Measurements from ENCODE around the gene C6orf89. TPM values are rescaled to one million over a fixed set of nuclear protein-coding genes. Genes with fewer than 3 reads are reported as not detected.

Gene C6orf89
- polyA plus RNA-seq, 1 donor (not counting 4 experiments of a cell fraction or from before 2014, with no cell fraction given) = 29.0 TPM

DNA sequence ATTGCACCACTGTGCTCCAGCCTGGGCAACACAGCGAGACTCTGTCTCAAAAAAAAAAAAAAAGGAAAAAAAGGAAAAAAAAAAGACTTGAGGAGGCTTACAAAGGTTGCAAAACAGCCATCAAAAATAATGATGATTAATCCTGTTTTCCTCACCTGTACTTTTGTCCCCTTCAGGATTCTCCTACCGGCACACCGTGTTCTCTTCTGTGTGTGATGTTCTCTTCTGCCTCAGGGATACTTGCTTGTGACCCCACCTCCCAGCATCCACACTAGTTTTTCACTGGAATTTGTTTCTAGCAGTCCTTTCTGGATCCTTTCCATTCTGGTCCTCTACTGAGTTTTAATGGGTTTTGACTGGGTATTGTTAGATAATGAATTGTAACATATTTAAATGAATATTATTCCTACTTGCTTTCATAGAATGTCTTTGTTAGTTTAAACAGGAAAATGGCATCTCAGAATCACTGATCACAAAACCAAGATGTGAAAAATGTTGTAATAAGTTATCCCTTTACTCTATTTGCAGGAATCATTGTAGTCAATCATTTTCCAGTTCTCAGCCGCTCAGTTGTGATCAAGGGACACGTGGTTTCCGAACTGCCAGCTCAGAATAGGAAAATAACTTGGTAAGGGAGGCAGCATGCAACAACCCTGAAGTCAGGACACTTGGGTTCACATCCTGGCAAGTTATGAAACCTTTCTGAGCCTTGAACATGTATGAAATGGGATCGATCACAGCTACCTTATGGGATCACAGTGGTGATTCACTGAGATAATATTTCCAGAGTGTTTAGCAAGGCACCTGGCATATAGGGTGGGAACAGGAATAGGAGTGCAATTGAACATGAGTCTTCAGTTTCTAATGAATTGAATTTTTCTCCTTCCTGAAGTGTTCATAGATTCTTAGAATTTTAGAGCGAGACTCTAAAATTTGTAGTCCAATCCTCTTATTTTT, 8.5 kb downstream of the C6orf89 start:
- Histone ChIP-seq H3K4me3 (ENCODE audit: control insufficient read depth in 2 of 3, extremely low read depth in 1 of 3, insufficient read depth in 2 of 3, low read depth in 1 of 3, low read length in 3 of 3) (no peak overlapping the region), H4K20me1 (ENCODE audit: control insufficient read depth, extremely low read depth, insufficient read depth, low read length) (no peaks in the 10 kb centered on the region), H3K9me1 (ENCODE audit: control insufficient read depth, extremely low read depth, insufficient read depth, low read length) (no peaks in the 10 kb centered on the region), H3K4me2 (ENCODE audit: control insufficient read depth, extremely low read depth, insufficient read depth, low read depth, low read length) (no peak overlapping the region), H3K9ac (ENCODE audit: control insufficient read depth, extremely low read depth, insufficient read depth, low read length) (no peak overlapping the region), H2AFZ (ENCODE audit: control insufficient read depth, low read length) (no peak overlapping the region), H3K27me3 (ENCODE audit: control insufficient read depth, extremely low read depth, insufficient read depth, low read length) (no peaks in the 10 kb centered on the region), H3K27ac (ENCODE audit: control insufficient read depth, insufficient read depth, low read length) (no peak overlapping the region), H3K79me2 (ENCODE audit: control insufficient read depth, insufficient read depth, low read length) (peaks cover 6% of the 10 kb centered on the region), H3K9me3 (ENCODE audit: control insufficient read depth, low read depth, low read length) (no peaks in the 10 kb centered on the region), H3K36me3 (ENCODE audit: control insufficient read depth in 2 of 2, extremely low read depth in 1 of 2, insufficient read depth in 2 of 2, low read length in 2 of 2) (peaks cover 7 to 9% of the 10 kb centered on the region in 2 experiments), H3K4me1 (ENCODE audit: control insufficient read depth, extremely low read depth, insufficient read depth, low read length) (peaks cover 4% of the 10 kb centered on the region)
- DNase-seq (ENCODE audit: low read depth, low spot score) (no peak), FAIRE-seq (no peak)
- dilution Hi-C loops (cut with MboI; ENCODE audit: extremely low pct_ligation_motif_present, low sequenced_read_pairs) = no loop called here
- TF ChIP-seq, protein P1, sequence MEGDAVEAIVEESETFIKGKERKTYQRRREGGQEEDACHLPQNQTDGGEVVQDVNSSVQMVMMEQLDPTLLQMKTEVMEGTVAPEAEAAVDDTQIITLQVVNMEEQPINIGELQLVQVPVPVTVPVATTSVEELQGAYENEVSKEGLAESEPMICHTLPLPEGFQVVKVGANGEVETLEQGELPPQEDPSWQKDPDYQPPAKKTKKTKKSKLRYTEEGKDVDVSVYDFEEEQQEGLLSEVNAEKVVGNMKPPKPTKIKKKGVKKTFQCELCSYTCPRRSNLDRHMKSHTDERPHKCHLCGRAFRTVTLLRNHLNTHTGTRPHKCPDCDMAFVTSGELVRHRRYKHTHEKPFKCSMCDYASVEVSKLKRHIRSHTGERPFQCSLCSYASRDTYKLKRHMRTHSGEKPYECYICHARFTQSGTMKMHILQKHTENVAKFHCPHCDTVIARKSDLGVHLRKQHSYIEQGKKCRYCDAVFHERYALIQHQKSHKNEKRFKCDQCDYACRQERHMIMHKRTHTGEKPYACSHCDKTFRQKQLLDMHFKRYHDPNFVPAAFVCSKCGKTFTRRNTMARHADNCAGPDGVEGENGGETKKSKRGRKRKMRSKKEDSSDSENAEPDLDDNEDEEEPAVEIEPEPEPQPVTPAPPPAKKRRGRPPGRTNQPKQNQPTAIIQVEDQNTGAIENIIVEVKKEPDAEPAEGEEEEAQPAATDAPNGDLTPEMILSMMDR (optimal IDR thresholded peaks at IDR 0.05 in 1 of 3, IDR thresholded peaks at IDR 0.05 in 1 of 3, conservative IDR thresholded peaks at IDR 0.05 in 1 of 3; ENCODE audit: extremely low read depth in 1 of 3, insufficient read depth in 2 of 3, low read length in 3 of 3) = no peak
- TF ChIP-seq EZH2 (IDR thresholded peaks at IDR 0.05; ENCODE audit: low read length) = no peak

- TF ChIP-seq, protein P1 (optimal IDR thresholded peaks at IDR 0.05 in 1 of 3, IDR thresholded peaks at IDR 0.05 in 1 of 3, conservative IDR thresholded peaks at IDR 0.05 in 1 of 3; ENCODE audit: extremely low read depth in 1 of 3, insufficient read depth in 2 of 3, low read length in 3 of 3) = peak in 1 of 3 experiments; percentile 61
- TF ChIP-seq EZH2 (IDR thresholded peaks at IDR 0.05; ENCODE audit: low read length) = no peak
- dilution Hi-C loops (cut with MboI; ENCODE audit: extremely low pct_ligation_motif_present, low sequenced_read_pairs) = no loop called here
- H3K27ac ChIP-seq (ENCODE audit: control insufficient read depth, insufficient read depth, low read length) = no peak overlapping the region
- H3K79me2 ChIP-seq (ENCODE audit: control insufficient read depth, insufficient read depth, low read length) = peaks cover 2% of the 10 kb centered on the region
- no peaks in the 10 kb centered on the region for H3K9me3 ChIP-seq (ENCODE audit: control insufficient read depth, low read depth, low read length)
- no peak for FAIRE-seq
- no peak for DNase-seq (ENCODE audit: low read depth, low spot score)
- H3K27me3 ChIP-seq (ENCODE audit: control insufficient read depth, extremely low read depth, insufficient read depth, low read length) = no peaks in the 10 kb centered on the region
- no peak overlapping the region for H2AFZ ChIP-seq (ENCODE audit: control insufficient read depth, low read length)
- H3K4me3 ChIP-seq (ENCODE audit: control insufficient read depth in 2 of 3, extremely low read depth in 1 of 3, insufficient read depth in 2 of 3, low read depth in 1 of 3, low read length in 3 of 3) = no peak overlapping the region
- peaks cover 4% of the 10 kb centered on the region for H3K4me1 ChIP-seq (ENCODE audit: control insufficient read depth, extremely low read depth, insufficient read depth, low read length)
- H3K9me1 ChIP-seq (ENCODE audit: control insufficient read depth, extremely low read depth, insufficient read depth, low read length) = no peaks in the 10 kb centered on the region
- H3K4me2 ChIP-seq (ENCODE audit: control insufficient read depth, extremely low read depth, insufficient read depth, low read depth, low read length) = no peak overlapping the region
- peaks cover 9 to 12% of the 10 kb centered on the region in 2 experiments for H3K36me3 ChIP-seq (ENCODE audit: control insufficient read depth in 2 of 2, extremely low read depth in 1 of 2, insufficient read depth in 2 of 2, low read length in 2 of 2)
- no peak overlapping the region for H3K9ac ChIP-seq (ENCODE audit: control insufficient read depth, extremely low read depth, insufficient read depth, low read length)
- no peaks in the 10 kb centered on the region for H4K20me1 ChIP-seq (ENCODE audit: control insufficient read depth, extremely low read depth, insufficient read depth, low read length)
Measured at GRCh38 chr6:36897609-36898008, 11.9 kb downstream of the C6orf89 start.

Data from keratinocyte (primary cell).